GM23338 (cell line): ENCODE data around the gene NR2E3. TPM values are rescaled to one million over a fixed set of nuclear protein-coding genes. Genes with fewer than 3 reads are reported as not detected.

ENCODE experiments used
- ATAC-seq: fragments of 200-7000 bp; cut with Tn5 transposase; 3 replicates; pipeline ENCODE4 v1.9.1; 2020
- DNase-seq: peaks from one replicate; pipeline ENCODE4 v3.0.0-alpha.2; 2015; ENCODE audit warnings: low spot score
- H2AFZ ChIP-seq: fragments of 200-600 bp; sonication (generic); 2 replicates; pipeline ENCODE4 v1.8.0; 2016; ENCODE audit warnings: antibody characterized with exemption, mild to moderate bottlenecking, moderate library complexity
- H3F3A ChIP-seq: fragments of 200-600 bp; sonication (generic); replicated peaks from 2 replicates; pipeline ENCODE4 v1.8.0; 2017; ENCODE audit warnings: antibody characterized with exemption, mixed run types, low read depth
- H3K27ac ChIP-seq: fragments of 200-600 bp; sonication (generic); 2 replicates; pipeline ENCODE4 v1.6.1; 2016; ENCODE audit warnings: low read depth
- H3K27me3 ChIP-seq: fragments of 200-600 bp; sonication (generic); 2 replicates; pipeline ENCODE4 v1.8.0; 2016; ENCODE audit warnings: mild to moderate bottlenecking, mixed run types, moderate library complexity; ENCODE audit not compliant: insufficient read depth
- H3K36me3 ChIP-seq: fragments of 200-600 bp; sonication (generic); 2 replicates; pipeline ENCODE4 v1.8.0; 2016; ENCODE audit warnings: mild to moderate bottlenecking; ENCODE audit not compliant: insufficient read depth
- H3K4me1 ChIP-seq: fragments of 200-600 bp; sonication (generic); 2 replicates; pipeline ENCODE4 v1.8.0; 2016; ENCODE audit warnings: mild to moderate bottlenecking, moderate library complexity; ENCODE audit not compliant: insufficient read depth
- H3K4me2 ChIP-seq: fragments of 200-600 bp; sonication (generic); 2 replicates; pipeline ENCODE4 v1.7.1; 2017; ENCODE audit warnings: mixed run types
- H3K4me3 ChIP-seq: fragments of 200-600 bp; sonication (generic); 2 replicates; pipeline ENCODE4 v1.6.1; 2016; ENCODE audit warnings: mixed run types
- H3K79me2 ChIP-seq: fragments of 200-600 bp; sonication (generic); replicated peaks from 2 replicates; pipeline ENCODE4 v1.8.0; 2017; ENCODE audit warnings: mild to moderate bottlenecking; ENCODE audit not compliant: insufficient read depth
- H3K9me2 ChIP-seq: fragments of 200-600 bp; sonication (generic); 2 replicates; pipeline ENCODE4 v1.8.0; 2017; ENCODE audit not compliant: insufficient read depth
- H4K20me1 ChIP-seq: fragments of 200-600 bp; sonication (generic); replicated peaks from 2 replicates; pipeline ENCODE4 v1.8.0; 2017; ENCODE audit warnings: mild to moderate bottlenecking; ENCODE audit not compliant: insufficient read depth
- H3K27ac Mint-ChIP-seq: 2 replicates; pipeline ENCODE4 v1.8.0; 2020; ENCODE audit warnings: inconsistent platforms, mild to moderate bottlenecking, moderate library complexity, mixed read lengths
- H3K27me3 Mint-ChIP-seq: 3 replicates; pipeline ENCODE4 v1.8.0; 2022; ENCODE audit warnings: low read depth, mild to moderate bottlenecking, moderate library complexity, mixed read lengths, inconsistent platforms; ENCODE audit not compliant: insufficient read depth, poor library complexity
- H3K36me3 Mint-ChIP-seq: 3 replicates; pipeline ENCODE4 v1.8.0; 2021; ENCODE audit warnings: low read depth, mild to moderate bottlenecking, inconsistent platforms, moderate library complexity, mixed read lengths
- H3K4me1 Mint-ChIP-seq: 3 replicates; pipeline ENCODE4 v1.8.0; 2020; ENCODE audit warnings: mild to moderate bottlenecking, inconsistent platforms, mixed read lengths
- H3K4me3 Mint-ChIP-seq: 3 replicates; pipeline ENCODE4 v1.8.0; 2021; ENCODE audit warnings: moderate library complexity, mild to moderate bottlenecking, inconsistent platforms, mixed read lengths
- H3K9me3 Mint-ChIP-seq: 3 replicates; pipeline ENCODE4 v1.8.0; 2020; ENCODE audit warnings: moderate library complexity, mild to moderate bottlenecking, inconsistent platforms, mixed read lengths
- CREB1 ChIP-seq: fragments of 250-450 bp; sonication (Bioruptor Pico); IDR thresholded peaks from 2 replicates; pipeline ENCODE4 v1.5.0; 2020; ENCODE audit warnings: low read depth, mild to moderate bottlenecking, moderate library complexity
- ZNF114 ChIP-seq: fragments of 250-450 bp; sonication (Bioruptor Pico); IDR thresholded peaks from 2 replicates; pipeline ENCODE4 v1.5.0; 2020; ENCODE audit warnings: mild to moderate bottlenecking, moderate library complexity
- polyA plus RNA-seq: library from polyadenylated mRNA; unstranded; fragments of >200 nt; fragmentation: Nextera tagmentation; extraction: Ambion mirVana; gene quantifications from 2 replicates; pipeline ENCODE4 v1.2.1, GENCODE V29; 2016
- total RNA-seq: library from RNA; depleted of rRNA; stranded (reverse); fragments of >200 nt; shearing (Covaris generic); gene quantifications from 2 replicates; pipeline ENCODE4 v1.2.3, GENCODE V29; 2014
- TF ChIP-seq, protein P1 (sequence below), 2 experiments: fragments of 200-600 bp in 1 of 2; sonication (generic) in 1 of 2; conservative IDR thresholded peaks; 2 replicates each; pipeline versions ENCODE4 v1.5.1 to v1.6.1; 2016 to 2017; ENCODE audit warnings: antibody characterized with exemption in 2 of 2, low read depth in 2 of 2, mild to moderate bottlenecking in 2 of 2, moderate library complexity in 1 of 2
- TF ChIP-seq, protein P2 (sequence below): IDR thresholded peaks from one replicate; pipeline ENCODE4 v1.6.1; 2018; ENCODE audit warnings: antibody characterized with exemption; ENCODE audit not compliant: unreplicated experiment

NR2E3 gene
- total and polyA plus RNA-seq, 2 experiments from 2014 or later = 1.3 to 1.4 TPM

DNA sequence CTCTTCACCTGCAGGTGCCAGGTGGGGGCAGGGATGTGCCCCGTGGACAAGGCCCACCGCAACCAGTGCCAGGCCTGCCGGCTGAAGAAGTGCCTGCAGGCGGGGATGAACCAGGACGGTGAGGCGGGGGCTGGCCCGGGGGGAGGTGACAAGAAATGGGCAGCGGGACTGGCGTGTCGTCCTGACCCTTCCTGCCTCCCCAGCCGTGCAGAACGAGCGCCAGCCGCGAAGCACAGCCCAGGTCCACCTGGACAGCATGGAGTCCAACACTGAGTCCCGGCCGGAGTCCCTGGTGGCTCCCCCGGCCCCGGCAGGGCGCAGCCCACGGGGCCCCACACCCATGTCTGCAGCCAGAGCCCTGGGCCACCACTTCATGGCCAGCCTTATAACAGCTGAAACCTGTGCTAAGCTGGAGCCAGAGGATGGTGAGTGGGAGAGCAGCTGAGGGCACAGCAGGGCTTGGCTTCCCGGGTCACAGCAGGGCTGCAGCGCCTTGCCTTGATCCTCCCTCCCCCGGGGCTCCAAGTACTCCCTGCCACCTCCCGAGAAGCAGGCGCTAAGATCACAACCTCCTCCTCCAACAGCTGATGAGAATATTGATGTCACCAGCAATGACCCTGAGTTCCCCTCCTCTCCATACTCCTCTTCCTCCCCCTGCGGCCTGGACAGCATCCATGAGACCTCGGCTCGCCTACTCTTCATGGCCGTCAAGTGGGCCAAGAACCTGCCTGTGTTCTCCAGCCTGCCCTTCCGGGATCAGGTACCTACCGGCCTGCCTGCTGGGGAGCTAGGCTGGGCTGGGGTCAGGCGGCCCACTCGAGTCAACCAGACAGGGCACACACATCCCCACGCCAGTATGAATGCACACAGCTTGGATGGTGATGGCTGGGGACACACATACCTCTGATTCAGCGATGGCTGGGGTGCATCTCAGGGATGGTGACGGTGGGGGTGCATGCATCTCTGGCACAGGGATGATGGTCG lies 1.7 kb downstream of the NR2E3 start:
- no peak for TF ChIP-seq ZNF114
- TF ChIP-seq, protein P1, sequence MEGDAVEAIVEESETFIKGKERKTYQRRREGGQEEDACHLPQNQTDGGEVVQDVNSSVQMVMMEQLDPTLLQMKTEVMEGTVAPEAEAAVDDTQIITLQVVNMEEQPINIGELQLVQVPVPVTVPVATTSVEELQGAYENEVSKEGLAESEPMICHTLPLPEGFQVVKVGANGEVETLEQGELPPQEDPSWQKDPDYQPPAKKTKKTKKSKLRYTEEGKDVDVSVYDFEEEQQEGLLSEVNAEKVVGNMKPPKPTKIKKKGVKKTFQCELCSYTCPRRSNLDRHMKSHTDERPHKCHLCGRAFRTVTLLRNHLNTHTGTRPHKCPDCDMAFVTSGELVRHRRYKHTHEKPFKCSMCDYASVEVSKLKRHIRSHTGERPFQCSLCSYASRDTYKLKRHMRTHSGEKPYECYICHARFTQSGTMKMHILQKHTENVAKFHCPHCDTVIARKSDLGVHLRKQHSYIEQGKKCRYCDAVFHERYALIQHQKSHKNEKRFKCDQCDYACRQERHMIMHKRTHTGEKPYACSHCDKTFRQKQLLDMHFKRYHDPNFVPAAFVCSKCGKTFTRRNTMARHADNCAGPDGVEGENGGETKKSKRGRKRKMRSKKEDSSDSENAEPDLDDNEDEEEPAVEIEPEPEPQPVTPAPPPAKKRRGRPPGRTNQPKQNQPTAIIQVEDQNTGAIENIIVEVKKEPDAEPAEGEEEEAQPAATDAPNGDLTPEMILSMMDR (conservative IDR thresholded peaks at IDR 0.05; ENCODE audit: low read depth in 2 of 2) = no peak
- no peak for TF ChIP-seq CREB1 (CRISPR knock-in tag)
- no peak for DNase-seq

GRCh38 chr15:71812966-71813722 lies 2.8 kb downstream of the NR2E3 start:
- Histone ChIP-seq H3K27ac (no peak overlapping the region), H4K20me1 (no peaks in the 10 kb centered on the region), H3K9me2 (no peaks in the 10 kb centered on the region), H3K36me3 (no peaks in the 10 kb centered on the region), H3K79me2 (no peaks in the 10 kb centered on the region), H3K27me3 (no peaks in the 10 kb centered on the region), H3K4me2 (no peak overlapping the region), H3F3A (no peaks in the 10 kb centered on the region), H2AFZ (no peak overlapping the region), H3K4me3 (no peak overlapping the region), H3K4me1 (peaks cover 2% of the 10 kb centered on the region)
- DNase-seq (no peak), ATAC-seq (no peak)
- no peak overlapping the region for H3K4me3 Mint-ChIP-seq
- no peak overlapping the region for H3K27ac Mint-ChIP-seq
- peaks cover 3% of the 10 kb centered on the region for H3K36me3 Mint-ChIP-seq
- H3K4me1 Mint-ChIP-seq = peaks cover 7% of the 10 kb centered on the region
- TF ChIP-seq, protein P2, sequence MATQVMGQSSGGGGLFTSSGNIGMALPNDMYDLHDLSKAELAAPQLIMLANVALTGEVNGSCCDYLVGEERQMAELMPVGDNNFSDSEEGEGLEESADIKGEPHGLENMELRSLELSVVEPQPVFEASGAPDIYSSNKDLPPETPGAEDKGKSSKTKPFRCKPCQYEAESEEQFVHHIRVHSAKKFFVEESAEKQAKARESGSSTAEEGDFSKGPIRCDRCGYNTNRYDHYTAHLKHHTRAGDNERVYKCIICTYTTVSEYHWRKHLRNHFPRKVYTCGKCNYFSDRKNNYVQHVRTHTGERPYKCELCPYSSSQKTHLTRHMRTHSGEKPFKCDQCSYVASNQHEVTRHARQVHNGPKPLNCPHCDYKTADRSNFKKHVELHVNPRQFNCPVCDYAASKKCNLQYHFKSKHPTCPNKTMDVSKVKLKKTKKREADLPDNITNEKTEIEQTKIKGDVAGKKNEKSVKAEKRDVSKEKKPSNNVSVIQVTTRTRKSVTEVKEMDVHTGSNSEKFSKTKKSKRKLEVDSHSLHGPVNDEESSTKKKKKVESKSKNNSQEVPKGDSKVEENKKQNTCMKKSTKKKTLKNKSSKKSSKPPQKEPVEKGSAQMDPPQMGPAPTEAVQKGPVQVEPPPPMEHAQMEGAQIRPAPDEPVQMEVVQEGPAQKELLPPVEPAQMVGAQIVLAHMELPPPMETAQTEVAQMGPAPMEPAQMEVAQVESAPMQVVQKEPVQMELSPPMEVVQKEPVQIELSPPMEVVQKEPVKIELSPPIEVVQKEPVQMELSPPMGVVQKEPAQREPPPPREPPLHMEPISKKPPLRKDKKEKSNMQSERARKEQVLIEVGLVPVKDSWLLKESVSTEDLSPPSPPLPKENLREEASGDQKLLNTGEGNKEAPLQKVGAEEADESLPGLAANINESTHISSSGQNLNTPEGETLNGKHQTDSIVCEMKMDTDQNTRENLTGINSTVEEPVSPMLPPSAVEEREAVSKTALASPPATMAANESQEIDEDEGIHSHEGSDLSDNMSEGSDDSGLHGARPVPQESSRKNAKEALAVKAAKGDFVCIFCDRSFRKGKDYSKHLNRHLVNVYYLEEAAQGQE = no peak
- peaks cover 5% of the 10 kb centered on the region for H3K9me3 Mint-ChIP-seq
- peaks cover 3% of the 10 kb centered on the region for H3K27me3 Mint-ChIP-seq

More for the DNA sequence above, 1.7 kb downstream of the NR2E3 start:
- Mint-ChIP-seq H3K27me3 (peaks cover 10% of the 10 kb centered on the region), H3K4me1 (peaks cover 18% of the 10 kb centered on the region), H3K9me3 (no peaks in the 10 kb centered on the region; the same call in 2 of the 3 replicates), H3K27ac (no peak overlapping the region), H3K4me3 (no peak overlapping the region), H3K36me3 (no peaks in the 10 kb centered on the region; the same call in 2 of the 3 replicates)
- H3K9me2 ChIP-seq = no peaks in the 10 kb centered on the region
- H3K36me3 ChIP-seq = no peaks in the 10 kb centered on the region
- ATAC-seq = no peak
- H3K4me2 ChIP-seq = no peak overlapping the region
- H3K4me3 ChIP-seq = no peak overlapping the region
- no peaks in the 10 kb centered on the region for H3K27me3 ChIP-seq
- H3K4me1 ChIP-seq = peaks cover 11% of the 10 kb centered on the region
- H4K20me1 ChIP-seq = no peaks in the 10 kb centered on the region
- H3K79me2 ChIP-seq = no peaks in the 10 kb centered on the region
- no peak overlapping the region for H2AFZ ChIP-seq
- H3F3A ChIP-seq = peaks cover 4% of the 10 kb centered on the region; the same call in 1 of the 2 replicates
- H3K27ac ChIP-seq = no peak overlapping the region
